HG02763 (cell line): ENCODE results near the gene FBXO39.
"Not testable (repeated sequence)": the region's sequence is repeated elsewhere in the genome, so short reads cannot be mapped to it uniquely, and the experiment has no call there.

Experiments
- ATAC-seq: cut with Tn5 transposase; IDR thresholded peaks from one replicate; pipeline ENCODE4 v1.9.1; 2021; ENCODE audit warnings: mild to moderate bottlenecking, moderate library complexity; ENCODE audit not compliant: unreplicated experiment

FBXO39 gene

GRCh38 chr17:6775871-6776405, at the start of gene FBXO39:
TSS of gene FBXO39 (plus strand) at chr17:6776215. CDS start at chr17:6779869, 3,654 bp downstream.
- no peak for ATAC-seq

DNA sequence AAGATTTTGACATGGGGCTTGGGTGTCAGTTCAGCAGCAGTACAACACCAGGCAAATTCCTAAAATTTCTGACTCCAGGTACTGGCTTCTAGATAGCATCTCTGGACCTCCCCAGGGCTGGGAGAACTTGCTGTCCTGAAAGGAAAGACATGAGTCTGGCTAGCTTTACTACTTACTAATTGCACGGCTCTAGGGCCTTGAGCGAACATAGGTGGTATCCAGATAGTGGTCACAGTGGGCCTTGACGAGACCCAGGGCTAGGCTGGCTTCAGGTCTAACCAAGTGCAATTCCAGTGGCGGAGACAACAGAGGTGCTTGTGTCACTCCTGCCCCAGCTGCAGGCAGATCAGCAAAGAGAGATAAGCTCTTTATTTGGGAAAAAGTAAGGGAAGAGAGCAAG, 46.5 kb upstream of the FBXO39 start:
- no peak for ATAC-seq

- not testable (repeated sequence) for ATAC-seq
Observed at GRCh38 chr17:6746665-6747064, 29.4 kb upstream of the FBXO39 start.

GRCh38 chr17:6748617-6749016, 27.4 kb upstream of the FBXO39 start:
- no peak for ATAC-seq

DNA sequence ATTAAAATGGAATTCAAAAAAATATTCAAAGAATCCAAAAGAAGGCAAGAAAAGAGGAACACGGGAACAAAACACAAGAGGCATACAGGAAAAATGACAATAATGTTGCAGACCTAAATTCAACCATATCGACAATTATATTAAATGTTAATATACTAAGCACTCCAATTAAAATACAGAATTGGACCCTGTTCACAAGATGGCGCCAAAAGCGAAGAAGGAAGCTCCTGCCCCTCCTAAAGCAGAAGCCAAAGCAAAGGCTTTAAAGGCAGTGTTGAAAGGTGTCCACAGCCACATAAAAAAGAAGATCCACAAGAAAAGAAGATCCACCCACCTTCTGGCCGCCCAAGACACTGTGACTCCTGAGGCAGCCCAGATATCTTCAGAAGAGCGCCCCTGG, 26.5 kb upstream of the FBXO39 start:
- ATAC-seq, result no peak

- ATAC-seq, result no peak
Observed at GRCh38 chr17:6752068-6752909, 23.7 kb upstream of the FBXO39 start.

DNA sequence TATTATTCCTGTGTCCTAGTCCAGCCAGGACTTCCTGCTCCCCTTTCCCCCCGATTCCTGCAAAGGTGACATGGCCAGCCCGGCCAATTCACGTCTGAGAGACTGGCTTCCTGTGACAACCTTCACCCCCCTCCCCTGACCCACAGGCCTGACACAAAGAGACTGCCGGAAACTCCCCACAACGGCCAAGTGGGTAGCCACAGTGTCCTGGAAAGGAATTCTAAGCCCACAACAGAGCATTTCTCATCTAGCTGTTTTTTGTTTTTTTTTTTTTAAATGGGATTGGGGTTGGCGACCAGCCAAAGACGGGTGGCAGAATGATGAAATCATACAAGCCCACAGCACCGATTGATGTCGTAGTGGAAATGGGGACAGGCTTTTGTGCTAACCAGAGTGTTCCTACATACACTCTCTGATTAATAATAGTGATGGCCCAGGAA, 23.0 kb upstream of the FBXO39 start:
- ATAC-seq, result no peak

- no peak for ATAC-seq
Observed at GRCh38 chr17:6753546-6753945, 22.5 kb upstream of the FBXO39 start.

DNA sequence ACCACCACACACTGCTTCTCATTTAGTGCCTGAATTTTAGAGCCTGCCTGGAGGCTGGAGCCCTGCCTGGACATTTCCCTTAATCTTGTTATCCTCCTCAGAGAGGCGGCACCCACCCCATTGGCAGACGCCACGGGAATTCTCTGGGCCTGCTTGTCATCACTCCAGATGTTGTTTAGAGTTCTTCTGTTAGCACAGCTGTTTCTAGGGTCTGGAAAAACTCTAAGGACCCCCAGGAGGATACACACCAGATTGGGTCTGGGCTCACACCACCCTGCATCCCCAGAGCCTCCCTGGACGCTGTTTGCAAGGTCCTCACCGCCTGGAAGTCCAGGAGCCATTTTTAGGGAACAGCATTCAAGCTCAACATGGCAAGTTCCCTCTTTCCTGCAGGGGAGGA, 20.7 kb upstream of the FBXO39 start:
- no peak for ATAC-seq

DNA sequence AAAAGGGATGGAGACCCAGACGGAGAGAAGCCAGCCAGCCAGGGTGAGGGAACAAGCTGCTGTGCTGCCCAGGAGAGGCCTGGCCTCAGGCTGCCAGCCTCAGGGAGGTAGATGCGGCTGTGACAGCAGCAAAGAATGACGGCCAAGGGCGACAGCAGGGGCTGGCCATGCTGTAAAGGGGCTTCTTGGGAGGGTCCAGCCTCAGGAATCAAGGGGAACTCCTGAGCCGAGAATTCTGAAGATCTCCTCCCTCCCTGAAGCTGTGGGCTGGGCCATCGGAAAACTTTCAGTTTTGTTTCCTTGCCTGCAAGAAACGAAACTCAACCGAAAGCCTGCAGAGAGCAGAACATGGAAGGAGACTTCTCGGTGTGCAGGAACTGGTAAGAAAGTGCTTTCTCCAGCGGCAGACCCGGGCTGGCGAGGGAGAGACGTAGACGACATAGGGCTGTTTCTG, 20.3 kb upstream of the FBXO39 start, which contains the start of gene XAF1:
TSS of gene XAF1 (plus strand) at position 316 of the 454 bp plus-strand sequence. CDS start at position 349, 33 bp downstream.
- ATAC-seq, result no peak

DNA sequence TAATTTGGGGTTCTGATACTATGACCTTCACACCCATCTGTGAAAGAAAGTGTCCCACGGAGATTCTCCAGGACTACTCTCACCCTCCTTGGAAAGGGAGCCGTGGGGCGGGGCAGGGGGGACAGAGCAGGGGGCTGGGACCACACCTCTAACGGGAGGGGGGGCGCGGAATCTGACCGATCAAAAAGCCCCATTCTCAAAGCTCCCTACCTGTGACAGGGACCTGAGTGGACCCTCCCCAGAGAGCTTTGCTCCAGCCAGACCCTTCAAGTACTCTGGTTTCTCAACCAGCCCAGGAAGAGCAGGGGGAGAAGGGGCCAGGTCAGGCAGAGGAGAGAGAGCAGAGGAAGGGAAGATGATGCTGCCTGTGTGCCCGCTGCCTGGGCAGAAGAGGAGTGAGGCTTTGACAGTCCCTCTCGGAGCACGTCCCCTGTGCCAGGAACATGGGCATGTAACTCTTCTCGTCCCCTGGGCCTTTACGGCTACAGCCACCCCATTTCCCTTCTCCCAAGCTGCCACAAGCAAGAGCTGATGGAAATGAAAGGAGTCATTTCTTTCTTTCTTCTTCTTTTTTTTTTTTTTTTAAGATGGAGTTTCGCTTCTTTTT, 19.5 kb upstream of the FBXO39 start:
- no peak for ATAC-seq

DNA sequence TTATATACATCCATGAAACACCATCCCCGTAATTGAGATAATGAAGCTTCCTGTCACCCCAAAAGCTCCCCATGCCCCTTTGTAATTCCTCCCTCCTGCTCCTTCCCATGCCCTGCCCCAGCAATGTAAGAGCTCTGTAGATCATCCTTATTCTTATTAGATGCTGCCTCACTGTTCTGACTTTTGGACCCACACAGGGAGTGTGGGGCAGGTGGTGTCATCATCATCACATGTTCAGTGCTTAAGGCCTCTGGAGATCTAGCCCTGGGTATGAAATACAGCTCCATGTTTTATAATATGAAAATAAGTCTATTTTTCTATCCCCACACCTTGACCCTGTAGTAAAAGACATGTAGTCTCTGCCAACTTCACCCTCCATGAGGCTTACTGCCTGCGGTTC, 18.3 kb upstream of the FBXO39 start:
- no peak for ATAC-seq

- no peak for ATAC-seq
Observed at GRCh38 chr17:6761779-6762178, 14.2 kb upstream of the FBXO39 start.

DNA sequence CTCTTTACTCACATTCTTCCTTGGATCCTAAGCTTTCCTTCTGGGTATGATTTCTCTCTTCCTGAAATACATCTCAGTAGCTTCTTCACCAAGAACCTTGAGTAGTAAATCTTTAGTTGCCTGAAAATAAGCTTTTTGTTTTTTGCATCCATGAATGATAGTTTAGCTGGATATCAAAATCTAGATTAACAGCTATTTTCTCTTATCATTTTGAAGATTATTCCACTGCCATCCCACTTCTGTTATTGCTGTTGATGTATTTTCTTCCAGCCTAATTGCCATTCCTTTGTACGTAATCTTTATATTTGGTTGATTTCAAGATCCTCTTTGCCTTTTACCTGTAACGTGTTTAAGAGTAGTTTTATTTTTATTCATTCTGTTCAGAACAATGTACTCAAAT, 7.6 kb upstream of the FBXO39 start:
- ATAC-seq, result no peak

DNA sequence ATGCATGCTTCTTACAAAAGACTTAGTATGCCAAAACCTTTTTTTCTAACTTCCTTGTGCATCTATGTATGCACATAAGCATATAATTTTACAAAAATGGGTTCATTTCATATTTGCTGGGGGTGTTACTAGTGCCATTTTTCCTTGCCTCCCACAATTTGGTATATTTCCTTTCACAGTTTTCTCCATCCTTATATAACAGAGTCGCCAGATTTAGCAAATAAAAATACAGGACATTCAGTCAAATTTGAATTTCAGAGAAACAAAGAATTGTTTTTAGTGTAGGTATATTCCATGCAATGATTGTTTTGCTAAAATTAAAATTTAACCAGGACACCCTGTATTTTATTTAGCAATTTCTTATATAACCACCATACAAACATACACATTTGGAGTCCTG, 4.0 kb upstream of the FBXO39 start:
- no peak for ATAC-seq

DNA sequence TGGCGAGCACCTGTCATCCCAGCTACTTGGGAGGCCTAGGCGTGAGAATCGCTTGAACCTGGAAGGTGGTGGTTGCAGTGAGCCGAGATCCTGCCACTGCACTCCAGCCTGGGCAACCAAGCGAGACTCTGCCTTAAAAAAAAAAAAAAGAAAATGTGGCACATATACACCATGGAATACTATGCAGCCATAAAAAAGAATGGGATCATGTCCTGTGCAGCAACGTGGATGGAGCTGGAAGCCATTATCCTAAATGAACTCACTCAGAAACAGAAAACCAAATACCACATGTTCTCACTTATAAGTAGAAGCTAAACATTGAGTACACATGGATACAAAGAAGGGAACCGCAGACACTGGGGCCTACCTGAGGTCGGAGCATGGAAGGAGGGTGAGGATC, 1.1 kb upstream of the FBXO39 start:
- not testable (repeated sequence) for ATAC-seq

DNA sequence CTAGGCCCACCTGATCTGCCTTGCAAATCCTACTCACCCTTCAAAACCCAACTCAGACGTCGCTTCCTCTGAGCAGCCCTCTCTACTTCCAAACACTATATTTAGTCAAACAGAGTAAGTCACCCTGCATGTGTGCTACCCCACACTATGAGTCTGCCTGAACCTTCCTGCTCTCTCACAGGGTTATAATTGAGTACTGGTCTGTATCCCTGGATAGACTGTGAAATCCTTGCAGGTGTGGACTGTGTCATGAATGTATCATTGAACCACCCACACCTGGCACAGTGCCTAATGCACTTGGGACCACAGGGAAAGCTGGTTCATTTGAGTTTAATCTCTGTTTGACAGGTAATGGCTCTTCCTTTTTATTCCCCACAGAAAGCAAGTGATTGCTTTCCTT, 3.4 kb downstream of the FBXO39 start:
- ATAC-seq, result no peak

DNA sequence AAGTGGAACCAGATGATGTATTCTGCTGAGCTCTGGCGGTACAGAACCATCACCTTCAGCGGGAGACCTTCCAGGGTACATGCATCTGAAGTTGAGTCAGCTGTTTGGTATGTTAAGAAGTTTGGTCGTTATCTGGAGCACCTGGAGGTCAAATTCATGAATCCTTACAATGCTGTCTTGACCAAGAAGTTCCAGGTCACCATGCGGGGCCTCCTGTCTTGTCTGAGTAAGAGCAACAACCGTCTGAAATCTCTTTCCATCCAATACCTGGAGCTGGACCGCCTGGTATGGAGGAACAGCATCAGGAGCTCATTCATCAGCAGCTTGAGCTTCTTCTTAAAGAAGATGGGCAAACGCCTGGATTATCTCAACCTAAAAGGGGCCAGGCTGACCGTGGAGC, 4.0 kb downstream of the FBXO39 start:
- no peak for ATAC-seq

DNA sequence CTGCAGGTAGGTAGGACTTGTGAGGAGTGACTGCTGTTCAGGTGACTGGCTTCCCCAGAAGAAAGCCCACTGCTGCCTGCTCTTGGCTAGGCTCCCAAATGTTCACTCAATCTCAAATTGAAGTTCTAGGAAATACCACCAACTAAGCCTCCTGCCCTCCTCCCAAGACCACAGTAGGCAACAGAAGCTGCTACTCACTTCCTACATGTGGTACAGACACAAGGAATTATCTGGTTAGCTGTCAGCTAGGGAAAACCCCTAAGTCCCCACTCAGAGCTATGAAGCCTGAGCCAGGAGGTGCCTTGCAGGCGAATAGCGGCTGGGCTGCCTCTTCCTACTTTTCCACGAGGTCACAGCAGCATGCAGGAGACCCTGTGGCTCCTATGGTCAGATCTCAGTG, 4.9 kb downstream of the FBXO39 start:
- no peak for ATAC-seq

DNA sequence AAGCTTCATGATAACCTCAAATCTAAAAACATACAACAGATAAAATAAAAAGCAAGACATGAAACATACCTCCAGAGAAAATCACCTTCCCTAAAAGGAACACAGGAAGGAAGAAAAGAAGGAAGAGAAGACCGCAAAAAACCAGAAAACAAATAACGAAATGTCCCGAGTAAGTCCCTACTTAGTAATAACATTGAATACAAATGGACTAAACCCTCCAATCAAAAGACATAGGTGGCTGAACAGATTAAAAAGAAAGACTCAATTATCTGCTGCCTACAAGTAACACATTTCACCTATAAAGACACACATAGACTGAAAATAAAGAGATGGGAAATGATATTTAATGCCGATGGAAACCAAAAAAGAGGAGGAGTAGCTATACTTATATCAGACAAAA, 6.2 kb downstream of the FBXO39 start:
- no peak for ATAC-seq

DNA sequence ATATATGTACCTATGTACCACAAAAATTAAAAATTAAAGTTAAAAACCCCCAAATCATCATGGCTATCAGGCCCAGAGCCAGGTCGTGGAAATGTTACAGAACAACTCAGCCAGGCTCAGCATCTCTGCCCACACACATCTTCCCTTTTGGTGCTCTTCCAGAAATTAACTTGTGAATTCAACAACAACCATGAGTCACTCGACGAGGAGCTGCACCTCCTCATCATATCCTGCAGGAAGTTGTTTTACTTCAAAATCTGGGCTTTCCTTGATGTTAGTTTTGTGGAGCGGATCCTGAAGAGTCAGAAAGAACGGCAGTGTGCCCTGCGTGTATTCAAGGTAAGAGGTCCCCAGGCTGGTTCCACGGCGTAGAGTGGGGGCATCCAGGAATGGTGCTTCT, 10.6 kb downstream of the FBXO39 start:
- ATAC-seq, result no peak

DNA sequence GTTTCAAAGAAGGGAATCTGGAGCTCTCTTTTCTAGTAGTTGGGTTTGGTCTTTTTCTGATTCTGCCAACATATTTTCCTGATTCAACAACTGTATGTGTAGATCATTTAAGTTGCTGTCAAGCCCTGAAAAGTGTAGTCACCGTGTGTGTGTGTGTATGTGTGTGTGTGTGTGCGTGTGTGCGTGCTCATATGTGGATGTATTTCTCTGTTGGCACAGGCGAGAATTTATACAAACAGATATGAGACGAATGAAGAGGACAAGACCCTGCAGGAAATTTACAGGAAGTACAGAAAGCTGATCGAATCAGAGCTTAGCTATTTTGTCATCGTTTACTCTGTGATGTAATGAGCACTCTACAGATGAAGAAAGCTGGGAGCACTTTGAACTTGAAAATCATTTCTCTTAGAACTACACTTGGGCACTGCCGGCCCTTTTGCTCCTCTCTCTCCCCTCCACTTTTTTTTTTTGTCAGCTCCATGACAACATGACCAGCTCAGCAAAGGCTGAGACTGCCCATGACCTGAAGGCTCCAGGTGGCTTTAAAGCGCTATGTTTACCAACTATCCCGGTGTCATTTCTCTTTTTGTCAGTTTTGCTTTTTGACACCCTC, 11.2 kb downstream of the FBXO39 start:
- no peak for ATAC-seq
